ENCODE measurements around the gene TAPT1.
"Not testable (repeated sequence)": the region's sequence is repeated elsewhere in the genome, so short reads cannot be mapped to it uniquely, and the experiment has no call there.

TAPT1 gene

DNA sequence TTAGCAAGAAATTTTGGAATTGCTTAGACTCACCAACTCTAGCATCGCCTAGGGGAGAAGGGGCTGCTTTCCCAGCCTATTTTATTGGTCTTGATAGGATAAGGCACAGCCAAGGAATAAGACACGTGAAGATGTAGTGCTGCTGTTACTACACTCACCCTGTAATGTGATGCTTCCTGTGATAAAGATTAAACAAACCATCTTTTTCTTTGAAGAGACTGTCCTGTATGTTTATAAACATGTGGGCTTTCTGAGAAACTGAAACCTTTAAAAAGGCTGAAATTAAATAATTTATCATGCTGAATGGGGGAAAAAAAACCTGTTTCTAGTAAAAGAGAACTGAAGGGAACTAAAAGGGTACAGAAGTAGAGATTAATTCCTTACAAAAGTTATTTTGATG, 13.2 kb downstream of the TAPT1 start:
- DNase-seq (ENCODE audit: low read depth), result no peak

DNA sequence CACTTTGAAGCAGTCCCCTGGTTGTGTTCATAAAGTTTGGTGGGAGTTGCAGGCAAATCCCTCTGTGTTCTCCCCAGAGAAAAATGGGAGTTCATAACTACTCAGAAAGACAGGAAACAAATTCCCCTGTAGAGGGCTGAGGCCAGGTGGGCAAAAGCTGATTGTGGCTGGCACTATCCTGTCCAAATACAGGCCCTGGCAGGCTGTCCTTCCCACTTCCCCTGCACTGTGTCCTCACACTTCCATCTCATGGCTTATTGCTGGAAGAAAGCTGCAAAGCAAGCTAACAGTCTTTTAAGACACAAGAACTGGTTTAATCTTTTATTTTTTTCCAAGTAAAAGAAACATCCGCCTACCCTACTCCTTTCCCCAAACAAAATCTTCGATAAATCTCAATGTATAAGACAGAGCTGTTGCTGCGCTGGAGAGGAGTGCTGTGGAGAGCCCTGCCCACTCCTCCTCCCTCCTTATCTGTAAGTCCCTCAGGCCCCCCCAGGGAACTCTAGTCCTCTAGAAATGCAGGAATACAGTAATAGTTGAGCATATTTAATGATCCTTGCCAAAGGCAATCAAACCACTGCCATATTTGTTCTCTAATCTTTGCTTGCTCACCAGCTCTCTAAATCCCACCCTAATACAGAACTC, 14.0 kb downstream of the TAPT1 start:
- DNase-seq (ENCODE audit: low read depth), result no peak

DNA sequence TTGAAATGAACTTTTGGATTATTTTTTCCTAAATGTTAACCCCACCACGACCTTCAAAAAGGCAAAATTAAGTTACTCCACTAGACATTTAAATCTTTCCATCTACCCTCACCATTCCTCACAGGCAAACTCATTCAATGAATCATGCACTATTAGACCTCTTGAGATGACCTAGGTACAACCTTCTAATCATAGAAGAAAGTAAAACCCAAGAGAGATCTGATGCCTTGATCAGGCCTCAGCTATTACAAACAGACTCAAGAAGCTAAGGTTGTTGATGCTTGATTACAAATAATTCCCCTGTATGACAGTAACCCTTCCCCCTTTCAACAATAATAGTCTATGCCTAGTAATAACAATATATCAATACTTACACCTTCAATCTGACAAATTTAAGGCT, 18.9 kb downstream of the TAPT1 start:
- DNase-seq (ENCODE audit: low read depth), result no peak

DNA sequence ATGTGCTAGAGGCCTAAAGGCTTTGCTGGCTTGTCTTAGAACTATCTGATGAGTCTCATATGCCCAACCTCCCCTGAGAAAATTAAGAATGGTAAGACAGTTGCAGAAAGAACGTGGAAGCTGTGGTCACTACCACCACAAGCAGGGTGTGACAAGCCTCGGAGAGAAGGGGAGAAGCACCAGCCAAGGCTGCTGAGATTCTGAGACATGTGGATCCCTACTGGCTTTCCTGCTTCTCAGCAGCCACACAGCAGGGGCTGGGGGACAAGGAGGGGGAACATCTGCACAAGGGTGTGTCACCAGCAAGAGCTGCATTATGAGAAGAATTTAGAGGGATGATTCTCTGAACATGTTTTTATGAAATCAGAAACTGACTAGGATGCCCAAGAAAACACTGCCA, 19.4 kb downstream of the TAPT1 start:
- no peak for DNase-seq (ENCODE audit: low read depth)

DNA sequence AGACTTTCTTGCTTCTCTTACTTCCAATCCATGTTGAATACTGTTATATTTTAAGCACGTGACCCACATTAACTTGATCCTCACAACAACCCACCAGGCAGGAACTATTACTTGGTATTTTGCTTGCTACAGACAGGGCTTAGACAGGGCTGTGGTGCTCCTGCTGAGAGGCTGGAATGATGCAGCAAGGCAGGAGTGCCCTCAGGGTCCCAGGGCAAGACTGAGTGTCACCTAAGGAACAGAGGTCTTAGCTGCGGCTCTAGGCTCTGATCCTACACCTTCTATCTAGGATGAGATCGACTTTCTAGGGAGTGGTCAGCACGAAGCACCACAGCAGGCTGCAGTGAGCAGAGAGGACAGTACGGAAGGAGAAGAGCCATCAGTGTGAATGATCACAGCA, 20.0 kb downstream of the TAPT1 start:
- DNase-seq (ENCODE audit: low read depth), result no peak

DNA sequence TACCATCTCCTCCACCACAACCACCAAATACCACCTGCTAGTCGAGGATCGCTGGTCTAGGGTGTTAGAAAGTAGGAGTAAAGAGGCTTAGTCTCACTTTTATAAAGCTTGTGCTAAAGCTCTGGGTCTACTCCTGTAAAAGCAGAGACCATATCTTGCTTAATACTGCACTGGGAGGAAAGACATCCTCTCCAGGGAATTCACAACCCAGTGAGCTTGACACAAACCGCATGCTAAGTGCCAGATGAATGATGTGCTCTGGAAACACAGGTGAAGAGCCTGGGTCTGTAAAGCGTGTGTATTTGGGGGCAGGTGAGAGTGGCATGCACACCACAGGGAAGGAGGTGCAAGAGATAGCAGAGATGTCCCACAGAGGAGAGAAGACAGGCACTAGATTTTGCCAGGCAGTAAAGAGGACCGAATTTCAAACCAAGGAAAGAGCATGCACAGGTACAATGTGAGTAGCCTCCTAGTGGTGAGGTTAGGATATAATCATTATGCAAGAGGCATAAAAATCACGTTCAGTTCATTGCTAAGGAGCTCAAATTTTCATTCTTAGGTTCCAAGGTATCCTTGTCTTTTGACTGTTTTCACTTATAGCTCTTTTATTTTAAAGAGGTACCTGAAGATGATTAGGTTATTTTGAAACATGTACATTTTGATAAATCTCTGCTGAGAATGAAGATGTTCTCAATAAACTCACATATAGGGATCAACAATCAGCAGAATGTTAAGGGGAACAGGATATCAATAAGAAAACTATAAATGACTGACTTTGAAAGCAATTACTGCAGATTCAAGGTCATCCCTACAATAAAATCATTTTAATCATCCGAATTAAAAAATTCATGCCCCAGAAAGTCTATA, 20.7 kb downstream of the TAPT1 start:
- DNase-seq (ENCODE audit: low read depth), result no peak

DNA sequence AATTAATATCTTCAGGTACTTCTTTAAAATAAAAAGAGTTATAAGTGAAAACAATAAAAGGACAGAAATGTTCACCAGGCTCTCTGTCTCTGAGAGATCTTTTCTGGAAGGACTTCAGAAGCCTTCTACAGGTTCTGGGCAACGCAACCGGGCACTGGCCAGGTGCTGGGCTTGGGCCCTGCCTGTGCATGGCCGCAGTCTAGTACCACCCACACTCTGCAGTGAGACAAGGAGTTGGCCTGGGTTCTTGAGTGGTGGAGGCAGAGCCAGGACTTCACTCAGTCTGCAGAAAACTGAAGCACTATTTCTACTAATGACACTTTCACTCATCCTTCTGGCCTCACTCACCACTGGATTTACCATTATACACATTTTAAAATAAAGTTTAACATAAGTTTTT, 21.8 kb downstream of the TAPT1 start:
- no peak for DNase-seq (ENCODE audit: low read depth)

DNA sequence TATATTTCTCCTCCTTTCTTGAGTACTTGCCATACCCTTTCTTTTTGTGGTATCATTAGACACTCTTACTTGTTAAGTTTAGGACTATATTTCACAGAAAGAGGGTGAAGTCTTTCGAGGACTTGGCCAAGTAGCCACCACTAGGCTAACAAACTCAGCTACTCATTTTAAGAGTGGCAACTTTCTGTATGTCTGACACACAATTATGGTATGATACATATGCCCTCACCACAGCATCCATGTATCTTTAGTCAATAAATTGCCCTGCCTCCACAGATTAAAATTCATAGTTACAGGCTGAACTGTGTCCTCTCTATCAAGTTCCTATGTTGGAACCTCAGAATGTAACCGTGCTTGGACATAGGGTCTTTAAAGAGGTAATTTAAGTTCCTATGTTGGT, 23.2 kb downstream of the TAPT1 start:
- DNase-seq (ENCODE audit: low read depth), result no peak

DNA sequence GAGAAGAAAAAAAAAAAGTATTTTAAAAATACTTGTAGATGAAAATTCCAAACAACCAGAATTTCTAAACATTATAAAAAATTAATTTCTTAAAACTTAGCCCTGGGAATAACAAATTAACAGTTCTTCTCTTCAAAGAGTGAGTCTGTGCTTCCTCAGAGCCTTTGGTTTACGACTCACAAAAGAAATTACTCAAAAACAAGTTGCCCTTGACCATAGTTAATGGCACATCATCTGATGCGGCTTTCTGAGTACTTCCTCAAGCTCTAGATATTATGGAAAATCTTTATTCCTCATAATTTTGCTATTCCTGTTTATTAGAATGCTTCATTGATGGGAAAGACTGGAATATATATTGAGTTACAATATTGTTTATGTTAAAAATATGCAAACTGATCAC, 23.7 kb downstream of the TAPT1 start:
- no peak for DNase-seq (ENCODE audit: low read depth)

DNA sequence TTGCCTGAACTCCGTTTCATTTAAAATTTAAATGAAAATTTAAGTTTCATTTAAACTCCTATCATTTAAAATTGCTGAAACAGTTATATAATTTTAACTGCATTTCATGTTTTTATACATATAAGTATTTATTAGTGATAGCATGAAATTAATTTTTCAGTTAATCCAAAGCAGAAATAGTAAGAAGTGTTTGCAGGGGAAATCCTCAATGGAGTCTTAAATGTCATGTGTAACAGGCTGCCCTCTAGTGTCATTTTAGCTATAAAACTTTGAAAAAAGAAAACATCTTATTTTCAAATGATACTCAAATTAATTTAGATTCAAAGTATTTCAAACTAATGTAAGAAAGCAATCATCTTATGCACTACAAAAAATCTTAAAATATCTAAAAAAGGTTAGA, 27.2 kb downstream of the TAPT1 start:
- no peak for DNase-seq (ENCODE audit: low read depth)

DNA sequence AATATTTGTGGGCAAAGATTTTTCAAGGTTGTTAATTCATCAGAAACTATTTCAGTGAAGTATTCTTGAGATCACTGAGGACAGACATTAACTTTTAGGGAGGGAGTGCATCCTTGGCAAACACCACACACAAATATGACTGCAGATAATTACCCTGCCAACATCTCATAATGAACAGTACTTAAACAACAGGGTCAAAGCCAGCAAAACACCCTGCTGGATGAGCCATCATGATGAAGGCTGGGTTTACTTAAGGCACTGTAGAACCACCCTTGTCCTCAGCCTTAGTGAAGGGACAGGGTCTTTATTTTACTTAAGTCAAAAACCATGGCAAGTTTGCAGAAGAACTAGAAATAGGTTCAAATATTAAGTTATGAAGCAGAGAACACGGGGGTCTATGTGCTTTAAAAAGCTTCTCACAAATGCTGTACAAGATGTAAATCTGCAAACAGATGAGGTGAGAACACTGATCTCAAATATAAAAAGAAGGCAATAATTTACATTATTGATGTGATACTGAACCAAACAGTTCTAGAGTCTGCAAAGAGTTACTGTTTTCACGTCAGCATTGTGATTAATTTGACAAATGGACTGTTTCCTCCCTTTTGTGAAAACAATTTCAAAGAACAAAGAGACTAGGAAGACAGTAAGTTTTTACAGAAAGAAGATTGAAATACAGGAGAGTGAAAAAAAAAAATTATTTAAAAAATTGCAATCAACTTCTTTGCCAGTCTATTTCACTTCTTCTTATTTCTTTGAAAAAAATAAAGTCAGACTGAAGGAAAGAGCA, 28.2 kb downstream of the TAPT1 start:
- no peak for DNase-seq (ENCODE audit: low read depth)

DNA sequence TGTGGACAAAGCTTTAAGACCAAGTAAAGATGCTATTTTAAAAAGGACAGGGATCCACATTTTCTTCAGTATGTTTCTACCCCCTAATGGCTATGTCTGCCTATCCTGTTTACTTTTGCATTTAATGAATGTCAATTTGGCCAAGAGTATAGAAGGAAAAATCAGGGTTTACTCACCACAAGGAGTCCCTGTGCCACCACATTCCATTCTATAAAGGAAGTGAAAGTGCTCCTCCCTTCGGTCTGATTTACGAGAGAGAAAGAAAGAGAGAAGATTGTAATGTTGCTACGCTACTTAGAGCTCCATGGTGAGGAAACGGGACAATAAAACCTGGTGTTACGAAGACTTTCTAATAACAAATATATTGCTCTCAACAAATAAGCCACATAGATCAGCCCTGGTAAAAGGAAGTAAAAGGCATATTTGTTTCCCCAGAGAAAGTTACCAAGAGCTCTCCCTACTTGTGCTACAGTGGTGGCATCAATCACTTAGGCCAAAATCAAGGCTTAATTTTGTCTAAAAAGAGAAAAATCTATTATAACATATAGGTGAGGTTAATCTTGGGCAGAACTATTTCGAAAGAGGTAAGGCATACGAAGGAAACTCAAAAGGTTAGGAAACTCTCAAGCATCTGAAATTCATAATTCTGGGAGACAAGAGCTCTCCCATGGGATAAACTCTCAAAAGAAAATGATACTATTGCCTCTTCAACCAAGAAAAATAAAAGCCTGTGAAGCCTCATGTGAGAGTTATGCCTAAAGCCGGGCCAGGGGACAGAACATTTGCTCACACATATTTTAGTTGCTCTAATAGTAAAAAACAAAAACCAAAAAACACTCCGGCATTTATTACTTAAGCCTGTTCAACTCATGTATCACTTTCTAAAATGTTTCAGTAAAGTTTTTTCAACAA, 29.5 kb downstream of the TAPT1 start:
- DNase-seq (ENCODE audit: low read depth), result no peak

DNA sequence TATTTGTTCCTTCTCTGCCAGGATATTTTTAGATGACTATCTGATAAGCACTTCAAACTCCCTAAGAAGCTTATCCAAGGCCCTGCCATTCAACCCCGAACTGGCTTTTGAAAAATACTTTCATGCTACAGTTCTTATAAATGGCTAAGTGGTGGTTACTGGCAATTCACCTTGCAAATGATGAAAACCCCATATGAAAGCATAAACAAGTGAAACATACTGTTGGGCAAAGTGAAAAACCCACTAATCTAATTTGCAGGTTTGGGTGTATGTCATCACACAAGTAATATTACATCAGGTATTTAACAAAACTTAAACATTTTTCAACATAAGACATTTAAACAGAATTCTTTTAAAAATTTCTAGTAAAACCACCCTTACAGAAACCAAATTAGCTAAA, 31.1 kb downstream of the TAPT1 start:
- DNase-seq (ENCODE audit: low read depth), result no peak

DNA sequence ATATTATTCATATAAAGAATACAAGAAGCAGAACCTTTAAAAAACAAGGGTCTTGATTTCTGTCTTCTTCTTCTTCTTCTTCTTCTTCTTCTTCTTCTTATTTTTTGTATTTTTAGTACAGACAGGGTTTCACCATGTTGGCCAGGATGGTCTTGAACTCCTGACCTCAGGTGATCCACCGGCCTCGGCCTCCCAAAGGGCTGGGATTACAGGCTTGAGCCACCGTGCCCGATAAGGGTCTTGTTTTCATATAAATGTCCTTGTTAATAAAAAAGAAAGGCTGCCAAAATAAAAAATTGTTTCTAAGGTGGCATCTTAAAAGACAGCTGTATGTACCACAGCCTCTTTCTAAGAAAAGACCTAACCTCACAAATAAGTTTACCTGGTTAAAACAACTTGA, 31.5 kb downstream of the TAPT1 start:
- not testable (repeated sequence) for DNase-seq (ENCODE audit: low read depth)

DNA sequence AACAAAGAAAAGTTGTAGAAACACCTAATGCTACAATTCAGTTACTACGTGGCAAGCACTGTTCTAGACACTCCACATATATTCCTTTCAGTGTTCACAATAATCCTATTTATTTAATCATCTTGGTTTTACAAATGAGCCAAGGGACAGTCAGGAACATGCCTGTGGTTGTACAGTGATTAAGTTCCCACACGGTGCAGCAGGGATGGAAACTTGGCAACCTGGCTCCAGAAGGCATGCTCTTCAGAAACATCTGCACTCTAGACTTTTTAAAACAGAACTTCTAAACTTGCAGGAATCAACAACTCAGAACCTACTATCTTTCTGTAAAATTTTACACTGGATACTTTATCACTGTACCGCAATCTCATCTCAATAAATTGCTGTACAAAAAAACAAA, 32.1 kb downstream of the TAPT1 start:
- DNase-seq (ENCODE audit: low read depth), result no peak

DNA sequence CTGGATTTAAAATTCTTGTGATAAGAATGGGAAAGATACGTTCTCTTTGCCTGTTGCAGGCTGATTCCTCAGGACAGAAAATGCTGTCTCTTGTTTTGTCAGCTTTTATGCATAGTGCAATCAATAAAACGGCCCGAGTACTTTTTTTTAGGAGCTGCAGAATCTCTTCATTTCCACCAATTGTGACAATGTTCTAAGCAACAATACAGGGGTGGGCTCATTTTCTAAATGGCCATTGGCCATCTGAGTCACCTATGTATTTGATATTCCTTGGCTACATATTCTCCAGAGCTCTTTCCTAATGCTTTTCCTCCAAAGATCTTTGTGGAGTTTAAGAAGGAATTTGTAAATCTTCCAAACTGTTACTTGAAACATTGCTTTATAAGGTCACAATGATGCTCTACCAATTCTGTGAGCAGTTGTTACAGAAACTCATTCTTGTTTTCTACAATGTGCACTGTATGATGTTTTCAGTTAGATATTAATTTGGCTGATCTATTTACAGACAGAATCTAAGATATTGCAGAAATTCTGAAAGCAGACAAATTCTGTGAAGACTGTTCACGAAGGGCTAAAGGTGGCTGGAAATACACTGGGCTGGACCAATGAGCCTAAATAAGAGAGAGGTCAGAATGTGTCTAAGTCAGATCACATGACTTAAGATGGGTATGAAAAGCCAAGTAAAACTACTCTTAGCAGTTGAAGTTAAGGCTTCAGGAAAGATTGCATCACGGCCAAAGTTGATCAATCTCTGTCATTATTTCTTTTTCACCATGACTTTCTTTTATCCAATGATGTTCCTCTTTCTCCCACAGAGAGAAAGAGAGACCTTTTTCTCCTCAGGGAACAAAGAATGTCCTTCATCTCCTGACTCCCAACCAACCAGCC, 33.4 kb downstream of the TAPT1 start:
- DNase-seq (ENCODE audit: low read depth), result no peak

DNA sequence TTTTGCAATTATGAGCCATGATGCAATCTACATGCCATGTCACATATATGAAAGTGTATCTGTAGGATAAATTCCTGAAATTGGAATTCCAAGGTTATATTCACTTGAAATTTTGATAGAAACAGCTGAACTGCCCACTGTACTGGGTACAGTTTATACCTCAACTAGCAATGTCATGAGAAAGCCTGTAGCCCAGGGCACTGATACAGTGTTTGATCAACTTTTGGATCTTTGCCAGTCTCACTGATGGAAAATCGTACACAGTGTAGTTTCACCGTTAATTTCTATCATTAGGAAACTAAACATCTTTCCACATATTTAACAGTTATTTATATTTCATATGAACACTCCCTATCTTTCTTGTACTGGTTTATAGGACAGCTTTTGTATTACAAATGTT, 34.2 kb downstream of the TAPT1 start:
- DNase-seq (ENCODE audit: low read depth), result no peak

DNA sequence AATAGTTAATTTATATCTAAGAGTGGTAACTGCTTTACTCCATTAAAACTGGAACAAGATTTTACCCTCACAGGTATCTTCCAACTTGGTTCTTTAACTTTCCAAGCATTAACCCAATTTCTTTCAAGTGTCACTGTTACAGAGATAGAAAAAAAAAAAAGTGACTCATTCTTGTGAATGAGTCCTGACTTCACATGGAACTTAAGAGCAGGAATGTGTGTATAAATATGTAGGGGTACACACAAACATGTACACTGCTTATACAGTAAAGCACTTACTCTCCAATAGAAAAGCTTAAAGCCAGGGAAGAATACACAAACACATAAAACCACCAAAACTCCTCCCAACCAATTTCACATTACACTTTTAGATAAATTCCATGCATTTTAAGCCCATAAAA, 38.8 kb downstream of the TAPT1 start:
- no peak for DNase-seq (ENCODE audit: low read depth)

DNA sequence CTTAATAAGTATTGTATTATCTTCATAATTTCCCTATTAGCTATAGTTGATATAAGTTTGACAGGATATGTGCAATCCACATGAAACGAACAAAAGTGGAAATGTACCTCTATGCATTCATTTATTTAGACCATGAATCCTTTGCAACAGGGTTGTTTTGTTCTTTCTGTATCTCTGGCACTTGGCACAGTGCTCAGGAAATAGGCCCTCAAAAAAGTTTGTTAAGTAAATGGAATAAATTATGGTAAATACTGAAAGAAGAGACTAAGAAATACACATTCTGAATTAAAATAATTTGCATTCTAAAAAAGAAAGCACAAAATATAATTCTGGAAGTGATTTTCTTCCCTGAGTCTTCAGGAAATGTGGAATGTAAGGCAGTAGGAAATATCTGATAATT, 39.3 kb downstream of the TAPT1 start:
- no peak for DNase-seq (ENCODE audit: low read depth)

DNA sequence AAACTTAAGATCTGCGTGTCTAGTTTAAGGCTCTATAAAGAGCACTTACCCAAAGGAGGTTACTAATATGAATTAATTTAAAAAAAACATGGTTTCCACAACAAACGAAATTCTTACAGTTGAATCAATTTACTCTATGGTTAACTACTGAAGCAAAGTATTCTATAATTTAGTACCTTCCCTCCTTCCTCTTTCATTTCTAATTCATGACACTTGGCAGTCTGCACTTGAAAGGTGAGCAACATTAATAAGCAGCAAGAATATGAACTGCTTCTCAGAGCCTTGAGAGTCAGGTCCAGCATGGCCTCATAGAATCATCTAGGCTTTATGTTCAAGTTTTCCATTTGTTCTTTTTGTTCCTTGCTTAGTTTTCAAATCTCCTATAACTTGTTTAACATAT, 42.7 kb downstream of the TAPT1 start:
- no peak for DNase-seq (ENCODE audit: low read depth)

DNA sequence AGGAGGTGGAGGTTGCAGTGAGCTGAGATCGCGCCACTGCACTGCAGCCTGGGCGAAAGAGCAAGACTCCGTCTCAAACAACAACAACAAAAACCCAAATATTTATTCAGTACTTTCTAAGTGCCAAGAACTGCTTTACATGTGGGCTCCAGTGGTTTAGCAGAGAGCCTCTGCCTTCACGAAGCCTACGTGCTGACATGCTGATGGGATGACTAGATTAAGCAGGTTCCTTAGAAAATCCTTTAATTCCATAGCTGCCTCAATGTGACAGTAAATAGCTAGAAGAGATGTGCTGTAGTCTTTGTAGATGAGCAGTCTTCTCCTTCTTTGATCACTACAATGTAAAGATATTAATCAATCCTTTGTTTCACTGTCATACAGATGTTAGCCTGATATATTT, 49.6 kb downstream of the TAPT1 start:
- no peak for DNase-seq (ENCODE audit: low read depth)
